Type B pancreatic cell (in vitro differentiated cells): Measurements from ENCODE around the gene ARHGEF38. TPM values are rescaled to one million over a fixed set of nuclear protein-coding genes. Genes with fewer than 3 reads are reported as not detected.

Experiments used
- DNase-seq: peaks from one replicate; pipeline ENCODE4 v3.0.0; 2021; ENCODE audit warnings: mixed read lengths; ENCODE audit not compliant: unreplicated experiment; ENCODE audit errors: extremely low spot score
- H3K27ac Mint-ChIP-seq: 2 replicates; pipeline ENCODE4 v1.8.0; 2021; ENCODE audit warnings: mild to moderate bottlenecking, mixed read lengths
- H3K27me3 Mint-ChIP-seq: 2 replicates; pipeline ENCODE4 v1.8.0; 2021; ENCODE audit warnings: mixed read lengths
- H3K36me3 Mint-ChIP-seq: 2 replicates; pipeline ENCODE4 v1.8.0; 2021; ENCODE audit warnings: mixed read lengths
- H3K4me1 Mint-ChIP-seq: one replicate; pipeline ENCODE4 v1.8.0; 2021; ENCODE audit warnings: mixed read lengths; ENCODE audit not compliant: unreplicated experiment
- H3K4me3 Mint-ChIP-seq: 2 replicates; pipeline ENCODE4 v1.8.0; 2021; ENCODE audit warnings: mild to moderate bottlenecking, mixed read lengths
- H3K9me3 Mint-ChIP-seq: 2 replicates; pipeline ENCODE4 v1.8.0; 2021; ENCODE audit warnings: mixed read lengths
- CTCF ChIP-seq: fragments of 200-600 bp; sonication (generic); conservative IDR thresholded peaks from 2 replicates; pipeline ENCODE4 v1.5.0; 2021; ENCODE audit warnings: antibody characterized with exemption, mild to moderate bottlenecking
- total RNA-seq: library from RNA; stranded (reverse); gene quantifications from 2 replicates; pipeline ENCODE4 v1.2.1, GENCODE V29; 2021; ENCODE audit warnings: low replicate concordance

ARHGEF38 gene
- total RNA-seq, 1 donor from 2014 or later: 2.4 TPM

DNA sequence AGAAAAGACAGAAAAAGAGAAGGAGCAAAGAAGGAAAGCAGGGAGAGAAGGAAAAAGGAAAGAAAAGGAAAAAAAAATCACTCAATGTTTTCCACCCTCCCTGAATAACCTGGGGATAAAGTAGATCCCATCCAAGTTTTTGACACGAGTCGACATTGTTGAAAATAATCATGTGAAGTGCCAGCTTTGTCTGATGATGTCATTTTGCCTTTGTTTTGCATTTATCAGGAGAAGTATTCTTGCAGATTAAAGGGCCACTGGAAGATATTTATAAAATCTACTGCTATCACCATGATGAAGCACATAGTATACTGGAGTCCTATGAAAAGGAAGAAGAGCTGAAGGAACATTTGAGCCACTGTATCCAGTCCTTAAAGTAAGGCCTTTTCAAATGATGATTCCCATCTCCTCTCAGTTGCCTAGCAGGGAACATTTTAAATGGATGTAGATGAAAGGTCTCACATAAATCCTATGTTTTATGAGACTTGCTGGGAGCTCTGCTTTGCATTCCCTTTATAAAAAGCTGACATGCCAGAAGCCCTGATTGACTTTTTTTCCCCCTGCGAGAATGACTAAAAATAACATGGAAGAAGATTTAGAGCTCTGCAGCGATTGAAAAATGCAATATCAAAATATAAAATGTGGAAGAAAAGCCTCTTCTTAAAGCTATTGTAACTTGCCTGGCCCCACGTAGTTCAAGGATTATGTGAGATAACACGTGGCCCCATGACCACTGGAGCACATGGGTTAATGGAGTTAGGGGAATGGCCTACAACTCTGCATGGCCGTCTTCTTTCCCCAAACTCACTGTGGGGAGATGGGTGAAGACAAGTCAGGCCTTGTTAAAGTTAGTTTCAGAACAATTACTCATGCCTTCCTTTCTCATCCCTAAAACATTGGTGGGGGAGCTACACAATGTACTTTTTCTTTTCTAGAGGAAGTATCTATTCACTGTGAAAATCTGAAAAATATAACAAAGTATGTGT lies 78.5 kb downstream of the ARHGEF38 start:
- peaks cover 7% of the 10 kb centered on the region for H3K4me1 Mint-ChIP-seq
- no peaks in the 10 kb centered on the region for H3K9me3 Mint-ChIP-seq
- DNase-seq: no peak
- no peaks in the 10 kb centered on the region for H3K27me3 Mint-ChIP-seq
- H3K4me3 Mint-ChIP-seq: no peak overlapping the region
- no peaks in the 10 kb centered on the region for H3K36me3 Mint-ChIP-seq
- no peak overlapping the region for H3K27ac Mint-ChIP-seq
- no peak for TF ChIP-seq CTCF

DNA sequence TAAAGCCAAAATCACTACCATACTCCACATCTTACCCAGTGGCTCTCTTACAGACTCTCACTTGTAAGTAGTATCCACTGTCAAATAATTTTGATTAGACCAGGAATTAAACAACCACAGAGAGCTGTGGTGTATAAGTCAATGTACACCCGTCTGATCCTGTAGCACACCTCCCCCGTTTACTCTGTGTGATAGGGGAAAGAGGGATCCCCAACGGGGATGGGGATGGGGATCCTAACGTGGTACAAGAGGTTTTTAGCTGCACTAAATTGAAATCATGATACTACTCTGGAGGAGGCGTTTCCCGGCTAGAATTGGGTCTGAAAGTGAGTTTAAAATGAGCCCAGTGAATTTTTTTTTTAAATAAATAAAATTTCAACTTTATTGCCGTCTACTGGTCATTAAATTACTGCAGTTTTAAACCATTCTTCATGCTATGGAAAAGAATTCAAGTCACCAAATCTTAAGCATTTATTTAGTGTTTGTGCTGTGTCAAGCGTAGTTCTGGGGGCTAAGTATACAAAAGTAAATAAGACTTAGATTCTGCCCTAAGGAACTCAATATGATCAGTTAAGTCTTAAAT lies 79.5 kb downstream of the ARHGEF38 start:
- Mint-ChIP-seq H3K36me3 (no peaks in the 10 kb centered on the region), H3K9me3 (no peaks in the 10 kb centered on the region), H3K27me3 (no peaks in the 10 kb centered on the region), H3K4me1 (peaks cover 7% of the 10 kb centered on the region), H3K27ac (no peak overlapping the region), H3K4me3 (no peak overlapping the region)
- TF ChIP-seq CTCF: no peak
- DNase-seq: no peak

GRCh38 chr4:105632599-105632998 lies 80.2 kb downstream of the ARHGEF38 start:
- Mint-ChIP-seq H3K27me3 (peaks cover 2% of the 10 kb centered on the region), H3K4me3 (no peak overlapping the region), H3K27ac (no peak overlapping the region), H3K9me3 (no peaks in the 10 kb centered on the region), H3K36me3 (no peaks in the 10 kb centered on the region), H3K4me1 (peaks cover 10% of the 10 kb centered on the region)
- no peak for DNase-seq
- TF ChIP-seq CTCF: no peak

DNA sequence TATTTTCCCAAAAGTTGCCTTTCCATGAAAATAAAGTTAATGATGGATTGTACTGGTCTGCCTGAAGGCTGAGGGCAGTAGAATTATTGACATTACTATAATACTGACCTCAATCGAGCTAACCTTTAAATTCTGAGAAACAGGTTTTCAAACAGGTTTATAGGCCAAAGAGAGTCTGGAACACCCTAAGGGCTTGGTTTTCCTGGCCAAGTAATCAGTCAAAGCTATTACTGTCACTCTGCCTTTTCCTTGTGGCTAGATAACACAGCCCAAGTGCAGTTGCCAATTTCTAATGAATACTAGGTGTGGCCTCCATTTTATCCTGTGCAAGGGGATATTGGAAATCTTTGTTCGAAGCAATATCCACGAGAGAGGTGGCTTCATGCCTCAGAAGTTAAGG lies 80.8 kb downstream of the ARHGEF38 start:
- no peak overlapping the region for H3K27ac Mint-ChIP-seq
- TF ChIP-seq CTCF: no peak
- H3K4me1 Mint-ChIP-seq: peaks cover 14% of the 10 kb centered on the region
- H3K9me3 Mint-ChIP-seq: no peaks in the 10 kb centered on the region
- H3K4me3 Mint-ChIP-seq: no peak overlapping the region
- no peak for DNase-seq
- peaks cover 2% of the 10 kb centered on the region for H3K27me3 Mint-ChIP-seq
- no peaks in the 10 kb centered on the region for H3K36me3 Mint-ChIP-seq

- H3K4me3 Mint-ChIP-seq: no peak overlapping the region
- peaks cover 2% of the 10 kb centered on the region for H3K27me3 Mint-ChIP-seq
- TF ChIP-seq CTCF: no peak
- H3K27ac Mint-ChIP-seq: no peak overlapping the region
- H3K9me3 Mint-ChIP-seq: no peaks in the 10 kb centered on the region
- DNase-seq: no peak
- peaks cover 14% of the 10 kb centered on the region for H3K4me1 Mint-ChIP-seq
- no peaks in the 10 kb centered on the region for H3K36me3 Mint-ChIP-seq
Observed at GRCh38 chr4:105634402-105635080, 82.1 kb downstream of the ARHGEF38 start.
